Thyroid gland (tissue), 4 donors: Measurements from ENCODE around the gene JSRP1.

Source experiments
- POLR2A ChIP-seq, 2 donors: fragments of 450-650 bp; IDR thresholded peaks; one replicate each; pipeline ENCODE4 v1.6.1; 2017; ENCODE audit warnings: antibody characterized with exemption in 2 of 2, mild to moderate bottlenecking in 2 of 2, moderate library complexity in 1 of 2
- TF ChIP-seq, protein P1 (sequence below), 6 experiments: fragments of 200-600 bp in 3 of 6; fragments of 450-650 bp in 3 of 6; sonication (generic) in 3 of 6; IDR thresholded peaks; one replicate each; pipeline ENCODE4 v1.5.1; 2016 to 2019; ENCODE audit warnings: antibody characterized with exemption in 6 of 6, mild to moderate bottlenecking in 2 of 6, inconsistent platforms in 1 of 6, moderate library complexity in 1 of 6

DNA sequence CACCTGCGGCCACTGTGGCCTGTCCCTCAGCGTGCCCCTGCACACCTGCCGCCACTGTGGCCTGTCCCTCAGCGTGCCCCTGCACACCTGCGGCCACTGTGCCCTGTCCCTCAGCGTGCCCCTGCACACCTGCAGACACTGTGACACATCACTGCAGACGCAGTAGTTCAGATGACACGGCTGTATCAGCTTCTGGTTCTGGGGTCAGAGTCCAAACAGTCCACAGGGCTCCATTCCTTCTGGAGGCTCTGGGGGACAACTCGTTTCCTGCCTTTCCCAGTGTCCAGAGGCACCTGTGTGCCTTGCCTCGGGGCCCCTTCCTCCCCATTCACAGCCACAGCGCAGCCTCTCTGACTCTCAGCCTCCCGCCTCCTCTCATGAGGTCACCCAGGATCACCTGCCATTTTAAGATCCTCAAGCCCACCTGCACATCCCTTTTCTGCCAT is 14.1 kb downstream of the JSRP1 start:
- TF ChIP-seq, protein P1, sequence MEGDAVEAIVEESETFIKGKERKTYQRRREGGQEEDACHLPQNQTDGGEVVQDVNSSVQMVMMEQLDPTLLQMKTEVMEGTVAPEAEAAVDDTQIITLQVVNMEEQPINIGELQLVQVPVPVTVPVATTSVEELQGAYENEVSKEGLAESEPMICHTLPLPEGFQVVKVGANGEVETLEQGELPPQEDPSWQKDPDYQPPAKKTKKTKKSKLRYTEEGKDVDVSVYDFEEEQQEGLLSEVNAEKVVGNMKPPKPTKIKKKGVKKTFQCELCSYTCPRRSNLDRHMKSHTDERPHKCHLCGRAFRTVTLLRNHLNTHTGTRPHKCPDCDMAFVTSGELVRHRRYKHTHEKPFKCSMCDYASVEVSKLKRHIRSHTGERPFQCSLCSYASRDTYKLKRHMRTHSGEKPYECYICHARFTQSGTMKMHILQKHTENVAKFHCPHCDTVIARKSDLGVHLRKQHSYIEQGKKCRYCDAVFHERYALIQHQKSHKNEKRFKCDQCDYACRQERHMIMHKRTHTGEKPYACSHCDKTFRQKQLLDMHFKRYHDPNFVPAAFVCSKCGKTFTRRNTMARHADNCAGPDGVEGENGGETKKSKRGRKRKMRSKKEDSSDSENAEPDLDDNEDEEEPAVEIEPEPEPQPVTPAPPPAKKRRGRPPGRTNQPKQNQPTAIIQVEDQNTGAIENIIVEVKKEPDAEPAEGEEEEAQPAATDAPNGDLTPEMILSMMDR (IDR thresholded peaks at IDR 0.05) = no peak
- TF ChIP-seq POLR2A (IDR thresholded peaks at IDR 0.05) = no peak
